HCT116 (cell line): ENCODE results near the gene FICD. TPM values are rescaled to one million over a fixed set of nuclear protein-coding genes. Genes with fewer than 3 reads are reported as not detected.

Source experiments
- ATAC-seq: fragments of 200-7000 bp; cut with Tn5 transposase; 2 replicates; pipeline ENCODE4 v1.9.1; 2020; ENCODE audit warnings: mild to moderate bottlenecking, moderate library complexity
- BruUV-seq: library from RNA; stranded (reverse); fragments of 400-500 nt; replicated peaks from 2 replicates; lab custom pipeline; 2021; lab: Mats Ljungman, UMichigan
- CTCF ChIA-PET: fragments of 300-600 bp; sonication (Branson Sonifier 250); formaldehyde crosslinking; loops from one replicate; lab custom pipeline; 2021; ENCODE audit warnings: antibody characterized with exemption; lab: Charles Lee
- POLR2A ChIA-PET: fragments of 300-600, 350-600 bp; sonication (Branson Sonifier 250); formaldehyde crosslinking; loops from one replicate; lab custom pipeline; 2021; ENCODE audit warnings: antibody characterized with exemption; lab: Charles Lee
- RAD21 ChIA-PET, 2 experiments: fragments of 300-600 bp; sonication (Branson Sonifier 250); formaldehyde crosslinking; loops; one replicate each; lab custom pipeline; 2023; ENCODE audit warnings: low total read pairs in 2 of 2; ENCODE audit not compliant: uncharacterized antibody in 2 of 2, unreplicated experiment in 2 of 2, low non-redundant PET in 1 of 2; lab: Charles Lee
- DNase-seq: peaks from one replicate; pipeline ENCODE4 v3.0.0-alpha.2; 2010; ENCODE audit warnings: low read depth, low spot score
- H2AFZ ChIP-seq: fragments of 200-600 bp; shearing (Covaris generic), sonication (generic); 2 replicates; pipeline ENCODE4 v1.6.1; 2017; ENCODE audit warnings: low read depth, mixed run types, mixed read lengths, antibody characterized with exemption, low read length; ENCODE audit not compliant: poor library complexity, severe bottlenecking
- H3K27ac ChIP-seq: 2 replicates; pipeline ENCODE4 v1.5.1; 2012; ENCODE audit warnings: low read depth, low read length
- H3K27me3 ChIP-seq: fragments of 200-600 bp; sonication (generic); 2 replicates; pipeline ENCODE4 v1.6.1; 2016; ENCODE audit warnings: mixed run types, low read length, mixed read lengths; ENCODE audit not compliant: insufficient read depth
- H3K36me3 ChIP-seq, 2 experiments: fragments of 200-500 bp in 1 of 2; fragments of 200-600 bp in 1 of 2; sonication (Bioruptor generic) in 1 of 2; sonication (generic) in 1 of 2; 2 replicates each; pipeline versions ENCODE4 v1.5.1 to v1.6.1; 2014 to 2016; ENCODE audit warnings: low read length in 2 of 2, inconsistent platforms in 1 of 2, mixed read lengths in 1 of 2, mixed run types in 1 of 2; ENCODE audit not compliant: insufficient read depth in 2 of 2, control insufficient read depth in 1 of 2
- H3K4me1 ChIP-seq, 2 experiments: fragments of 200-600 bp in 1 of 2; sonication (generic) in 1 of 2; 2 replicates each; pipeline versions ENCODE4 v1.5.1 to v1.6.1; 2012 to 2017; ENCODE audit warnings: low read length in 2 of 2, inconsistent platforms in 1 of 2, mild to moderate bottlenecking in 1 of 2, mixed read lengths in 1 of 2, mixed run types in 1 of 2, moderate library complexity in 1 of 2; ENCODE audit not compliant: insufficient read depth in 2 of 2, control insufficient read depth in 1 of 2
- H3K4me2 ChIP-seq: fragments of 200-600 bp; sonication (generic); 2 replicates; pipeline ENCODE4 v1.6.1; 2017; ENCODE audit warnings: mixed run types, low read length, mixed read lengths
- H3K4me3 ChIP-seq, 2 experiments: fragments of 200-600 bp in 1 of 2; sonication (generic) in 1 of 2; replicated peaks in 1 of 2; 2 replicates each; pipeline ENCODE4 v1.5.1; 2011 to 2016; ENCODE audit warnings: low read length in 2 of 2, control low read depth in 1 of 2, low read depth in 1 of 2, mild to moderate bottlenecking in 1 of 2, mixed read lengths in 1 of 2, mixed run types in 1 of 2
- H3K79me2 ChIP-seq: fragments of 200-600 bp; sonication (generic); 2 replicates; pipeline ENCODE4 v1.6.1; 2017; ENCODE audit warnings: mild to moderate bottlenecking, mixed run types, low read length, moderate library complexity, mixed read lengths; ENCODE audit not compliant: insufficient read depth
- H3K9ac ChIP-seq: fragments of 200-600 bp; sonication (generic); 2 replicates; pipeline ENCODE4 v1.6.1; 2016; ENCODE audit warnings: low read length, mixed read lengths
- H3K9me2 ChIP-seq: fragments of 200-600 bp; sonication (generic), shearing (Covaris generic); 2 replicates; pipeline ENCODE4 v1.6.1; 2017; ENCODE audit warnings: mixed run types, mild to moderate bottlenecking, moderate library complexity; ENCODE audit not compliant: insufficient read depth
- H3K9me3 ChIP-seq, 2 experiments: fragments of 200-500 bp in 1 of 2; fragments of 200-600 bp in 1 of 2; sonication (Bioruptor generic) in 1 of 2; sonication (generic) in 1 of 2; 2 replicates each; pipeline ENCODE4 v1.6.1; 2014 to 2017; ENCODE audit warnings: low read length in 2 of 2, mixed read lengths in 2 of 2, inconsistent platforms in 1 of 2, low read depth in 1 of 2, mild to moderate bottlenecking in 1 of 2, mixed run types in 1 of 2, moderate library complexity in 1 of 2; ENCODE audit not compliant: control insufficient read depth in 1 of 2, insufficient read depth in 1 of 2
- H4K20me1 ChIP-seq: fragments of 200-600 bp; sonication (generic), shearing (Covaris generic); 2 replicates; pipeline ENCODE4 v1.6.1; 2017; ENCODE audit warnings: mixed run types, mild to moderate bottlenecking, moderate library complexity; ENCODE audit not compliant: insufficient read depth
- CEBPB ChIP-seq: IDR thresholded peaks from 2 replicates; pipeline ENCODE4 v1.6.1; 2012; ENCODE audit warnings: low read depth
- JUND ChIP-seq: IDR thresholded peaks from 2 replicates; pipeline ENCODE4 v1.6.1; 2012
- POLR2A ChIP-seq: IDR thresholded peaks from 2 replicates; pipeline ENCODE4 v1.7.0; 2011; ENCODE audit warnings: borderline replicate concordance; ENCODE audit not compliant: insufficient read depth, insufficient read length; ENCODE audit errors: extremely low read depth
- POLR2AphosphoS5 ChIP-seq: IDR thresholded peaks from 2 replicates; pipeline ENCODE4 v1.6.1; 2011; ENCODE audit warnings: mild to moderate bottlenecking, low read depth, low read length, moderate library complexity
- TCF7L2 ChIP-seq: IDR thresholded peaks from 2 replicates; pipeline ENCODE4 v1.7.0; 2011; ENCODE audit warnings: borderline replicate concordance, inconsistent platforms; ENCODE audit not compliant: insufficient read depth, insufficient read length; ENCODE audit errors: extremely low read depth
- ZFX ChIP-seq: fragments of 450-650 bp; IDR thresholded peaks from 2 replicates; pipeline ENCODE4 v1.6.1; 2017
- intact Hi-C: fragments of 100-400 bp; cut with micrococcal nuclease; formaldehyde crosslinking; loops from 2 replicates; pipeline ENCODE4 v1.10.0; 2022
- total RNA-seq: library from RNA; stranded (reverse); gene quantifications from one replicate; pipeline ENCODE4 v1.2.1, GENCODE V29; 2021; ENCODE audit not compliant: unreplicated experiment

FICD gene
- total RNA-seq, 1 experiment from 2014 or later: 5.1 TPM

DNA sequence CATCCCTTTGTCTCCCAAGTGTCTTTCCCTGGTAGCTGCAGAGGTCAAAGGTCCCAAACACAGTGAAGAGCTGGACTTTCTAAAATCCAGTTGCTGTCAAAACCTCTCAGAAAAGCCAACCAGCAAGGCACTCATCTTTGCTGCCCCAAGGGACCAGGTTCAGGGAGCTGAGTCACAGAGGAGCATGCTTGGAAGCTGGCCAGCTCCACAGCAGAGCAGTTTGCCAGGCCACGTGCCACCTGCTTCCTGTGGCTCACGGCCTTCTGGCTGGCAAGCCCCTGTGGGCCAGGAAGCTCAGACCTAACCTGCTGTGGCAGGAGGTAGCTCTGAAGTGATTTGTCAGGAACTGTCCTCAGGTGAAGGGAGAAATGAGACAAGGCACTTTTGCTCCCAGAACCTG, 50.9 kb downstream of the FICD start:
- H3K9me3 ChIP-seq: no peaks in the 10 kb centered on the region
- H3K4me2 ChIP-seq: peak overlapping the region; percentile 51
- H2AFZ ChIP-seq: no peak overlapping the region
- peak overlapping the region; percentile 55 for H3K9ac ChIP-seq
- no peak overlapping the region for H3K4me3 ChIP-seq
- 0 out of 2 replicates have a peak, but pooled peaks have one; percentile 11 for TF ChIP-seq ZFX
- TF ChIP-seq CEBPB: no peak
- TF ChIP-seq POLR2AphosphoS5: peak; percentile 74
- peak; percentile 55 for TF ChIP-seq TCF7L2
- TF ChIP-seq JUND: no peak
- ChIA-PET CTCF (interaction anchor here (0.7 to 2.1 kb wide), 5 partner anchors 52 to 648 kb away, joined by 3 to 11 read pairs (median 3); partner anchors contain the start of gene ALKBH2), RAD21 (no interaction called here), POLR2A (no interaction called here)
- peaks cover 23 to 39% of the 10 kb centered on the region in 2 experiments for H3K4me1 ChIP-seq
- DNase-seq (peak; percentile 80), ATAC-seq (peak; percentile 26)
- H3K27ac ChIP-seq: peak overlapping the region; percentile 58
- intact Hi-C loops: loop anchor here (5.0 to 10.0 kb wide), 2 partner anchors 269 to 386 kb away; no protein-coding TSS in a partner anchor
- H3K79me2 ChIP-seq: peaks cover 23% of the 10 kb centered on the region
- peaks cover 26 to 38% of the 10 kb centered on the region in 2 experiments for H3K36me3 ChIP-seq
- H3K27me3 ChIP-seq: no peaks in the 10 kb centered on the region
- BruUV-seq: no TSS peak
- no peaks in the 10 kb centered on the region for H4K20me1 ChIP-seq
- H3K9me2 ChIP-seq: no peaks in the 10 kb centered on the region

- TF ChIP-seq POLR2AphosphoS5 (no peak), POLR2A (no peak)
- H3K9ac ChIP-seq: peak overlapping the region; percentile 55
- H3K36me3 ChIP-seq: peaks cover 26 to 38% of the 10 kb centered on the region in 2 experiments
- ChIA-PET POLR2A (no interaction called here), CTCF (interaction anchor here (0.7 to 2.1 kb wide), 4 partner anchors 51 to 648 kb away, joined by 3 to 11 read pairs (median 3); partner anchors contain the start of gene ALKBH2), RAD21 (no interaction called here)
- no TSS peak for BruUV-seq
- H4K20me1 ChIP-seq: no peaks in the 10 kb centered on the region
- H3K4me1 ChIP-seq: peaks cover 23 to 39% of the 10 kb centered on the region in 2 experiments
- DNase-seq: no peak
- intact Hi-C loops: loop anchor here (5.0 to 10.0 kb wide), 2 partner anchors 268 to 386 kb away; no protein-coding TSS in a partner anchor
- no peak overlapping the region for H2AFZ ChIP-seq
- H3K4me2 ChIP-seq: peak overlapping the region; percentile 51
- H3K27ac ChIP-seq: peak overlapping the region; percentile 58
- no peaks in the 10 kb centered on the region for H3K9me2 ChIP-seq
- no peak overlapping the region for H3K4me3 ChIP-seq
- ATAC-seq: no peak
- no peaks in the 10 kb centered on the region for H3K9me3 ChIP-seq
- H3K79me2 ChIP-seq: peaks cover 23% of the 10 kb centered on the region
- no peaks in the 10 kb centered on the region for H3K27me3 ChIP-seq
Measured at GRCh38 chr12:108566452-108566851, 51.4 kb downstream of the FICD start.
